Mesendoderm (in vitro differentiated cells): Measurements from ENCODE around the gene B4GALNT1.

Source experiments
- DNase-seq: peaks from one replicate; pipeline ENCODE4 v3.0.0; 2013
- H2AK5ac ChIP-seq: 2 replicates; pipeline ENCODE4 v1.6.1; 2013; ENCODE audit warnings: low read length, inconsistent platforms
- H2BK120ac ChIP-seq: 2 replicates; pipeline ENCODE4 v1.6.1; 2013; ENCODE audit warnings: low read depth, mild to moderate bottlenecking, low read length, moderate library complexity, mixed read lengths
- H2BK15ac ChIP-seq: replicated peaks from 2 replicates; pipeline ENCODE4 v1.6.1; 2013; ENCODE audit warnings: low read depth, mild to moderate bottlenecking, moderate library complexity
- H2BK5ac ChIP-seq: 2 replicates; pipeline ENCODE4 v1.6.1; 2013; ENCODE audit warnings: low read length, inconsistent platforms
- H3K18ac ChIP-seq: 2 replicates; pipeline ENCODE4 v1.6.1; 2013; ENCODE audit warnings: mild to moderate bottlenecking, low read length, mixed read lengths
- H3K23ac ChIP-seq: one replicate; pipeline ENCODE4 v1.6.1; 2013; ENCODE audit warnings: low read length
- H3K27ac ChIP-seq: 2 replicates; pipeline ENCODE4 v1.5.1; 2013; ENCODE audit warnings: low read depth, mild to moderate bottlenecking, inconsistent platforms, low read length, moderate library complexity
- H3K27me3 ChIP-seq: 2 replicates; pipeline ENCODE4 v1.6.1; 2013; ENCODE audit warnings: low read length, control low read depth, mild to moderate bottlenecking, inconsistent platforms; ENCODE audit not compliant: insufficient read depth, poor library complexity
- H3K36me3 ChIP-seq: 2 replicates; pipeline ENCODE4 v1.6.1; 2013; ENCODE audit warnings: low read length, inconsistent platforms; ENCODE audit not compliant: control insufficient read depth, insufficient read depth
- H3K4ac ChIP-seq: one replicate; pipeline ENCODE4 v1.6.1; 2013; ENCODE audit warnings: low read depth, mild to moderate bottlenecking, low read length, moderate library complexity
- H3K4me1 ChIP-seq: 2 replicates; pipeline ENCODE4 v1.6.1; 2013; ENCODE audit warnings: low read depth, low read length, inconsistent platforms; ENCODE audit not compliant: control insufficient read depth
- H3K4me2 ChIP-seq: 2 replicates; pipeline ENCODE4 v1.6.1; 2013; ENCODE audit warnings: low read length
- H3K4me3 ChIP-seq: 2 replicates; pipeline ENCODE4 v1.5.1; 2013; ENCODE audit warnings: mild to moderate bottlenecking, low read length
- H3K56ac ChIP-seq: one replicate; pipeline ENCODE4 v1.6.1; 2013; ENCODE audit warnings: low read length
- H3K79me1 ChIP-seq: 2 replicates; pipeline ENCODE4 v1.6.1; 2013; ENCODE audit warnings: low read length, inconsistent platforms
- H3K79me2 ChIP-seq: 2 replicates; pipeline ENCODE4 v1.6.1; 2013; ENCODE audit warnings: mild to moderate bottlenecking, low read length; ENCODE audit not compliant: control insufficient read depth, insufficient read depth
- H3K9ac ChIP-seq: 2 replicates; pipeline ENCODE4 v1.6.1; 2013; ENCODE audit warnings: low read length, inconsistent platforms
- H4K5ac ChIP-seq: one replicate; pipeline ENCODE4 v1.6.1; 2013; ENCODE audit warnings: low read length
- H4K8ac ChIP-seq: one replicate; pipeline ENCODE4 v1.6.1; 2013; ENCODE audit warnings: low read depth, mild to moderate bottlenecking, control low read depth, low read length, moderate library complexity
- WGBS: extraction: QIAGEN DNeasy Blood & Tissue Kit; methylation state at CpG from one replicate; pipeline ENCODE4 v1.1.7; 2013; ENCODE audit warnings: low lambda C conversion rate, missing lambda C conversion rate; ENCODE audit not compliant: insufficient coverage; ENCODE audit errors: extremely low coverage; 5-methylcytosine and 5-hydroxymethylcytosine counted together

The B4GALNT1 gene

DNA sequence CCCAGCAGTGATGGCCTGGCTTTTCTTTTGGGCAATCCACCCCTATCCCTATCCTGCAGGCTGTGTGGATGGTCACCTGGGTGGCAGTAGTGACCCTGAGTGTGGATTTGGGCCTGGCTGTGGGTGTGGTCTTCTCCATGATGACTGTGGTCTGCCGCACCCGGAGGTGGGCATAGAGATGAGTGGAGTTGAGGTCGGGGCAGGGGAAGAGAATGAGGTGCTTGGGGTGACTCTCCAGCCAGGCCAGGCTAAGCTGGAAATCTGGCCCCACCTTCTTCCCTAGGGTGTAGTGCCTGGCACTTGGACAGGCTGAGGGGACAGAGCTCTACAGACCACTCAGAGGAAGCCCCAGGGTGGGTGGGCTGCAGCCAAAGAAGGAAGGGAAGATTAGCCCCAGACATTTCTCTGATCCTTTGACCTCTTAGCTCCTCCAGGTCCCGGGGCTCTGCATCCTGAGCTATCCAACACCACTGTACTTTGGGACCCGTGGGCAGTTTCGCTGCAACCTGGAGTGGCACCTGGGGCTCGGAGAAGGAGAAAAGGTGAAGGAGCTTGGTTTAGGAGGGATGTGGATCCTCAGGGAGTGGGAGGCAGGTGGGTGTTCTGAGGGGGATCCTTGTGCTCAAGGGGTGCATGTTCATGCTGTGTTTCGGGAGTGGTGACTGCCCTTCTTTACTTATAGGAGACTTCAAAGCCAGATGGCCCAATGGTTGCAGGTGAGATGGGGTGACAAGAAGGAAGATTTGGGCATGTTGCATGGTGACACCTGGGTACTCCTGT is 8.4 kb downstream of the B4GALNT1 start:
- no peak overlapping the region for H2BK5ac ChIP-seq
- no peaks in the 10 kb centered on the region for H3K4me1 ChIP-seq
- no peaks in the 10 kb centered on the region for H3K79me2 ChIP-seq
- no peak overlapping the region for H3K23ac ChIP-seq
- no peak overlapping the region for H3K4me3 ChIP-seq
- H3K36me3 ChIP-seq = no peaks in the 10 kb centered on the region
- no peak for DNase-seq
- no peak overlapping the region for H3K9ac ChIP-seq
- H3K27ac ChIP-seq = no peak overlapping the region
- no peak overlapping the region for H3K4me2 ChIP-seq
- no peak overlapping the region for H3K4ac ChIP-seq
- no peak overlapping the region for H2BK15ac ChIP-seq
- no peaks in the 10 kb centered on the region for H3K79me1 ChIP-seq
- WGBS = no CpG with 5 or more reads among the region's 8 CpGs
- no peak overlapping the region for H2AK5ac ChIP-seq
- no peak overlapping the region for H3K18ac ChIP-seq
- no peak overlapping the region for H3K56ac ChIP-seq
- H4K8ac ChIP-seq = no peak overlapping the region
- H4K5ac ChIP-seq = no peak overlapping the region
- peaks cover 84% of the 10 kb centered on the region for H3K27me3 ChIP-seq
- no peak overlapping the region for H2BK120ac ChIP-seq

DNA sequence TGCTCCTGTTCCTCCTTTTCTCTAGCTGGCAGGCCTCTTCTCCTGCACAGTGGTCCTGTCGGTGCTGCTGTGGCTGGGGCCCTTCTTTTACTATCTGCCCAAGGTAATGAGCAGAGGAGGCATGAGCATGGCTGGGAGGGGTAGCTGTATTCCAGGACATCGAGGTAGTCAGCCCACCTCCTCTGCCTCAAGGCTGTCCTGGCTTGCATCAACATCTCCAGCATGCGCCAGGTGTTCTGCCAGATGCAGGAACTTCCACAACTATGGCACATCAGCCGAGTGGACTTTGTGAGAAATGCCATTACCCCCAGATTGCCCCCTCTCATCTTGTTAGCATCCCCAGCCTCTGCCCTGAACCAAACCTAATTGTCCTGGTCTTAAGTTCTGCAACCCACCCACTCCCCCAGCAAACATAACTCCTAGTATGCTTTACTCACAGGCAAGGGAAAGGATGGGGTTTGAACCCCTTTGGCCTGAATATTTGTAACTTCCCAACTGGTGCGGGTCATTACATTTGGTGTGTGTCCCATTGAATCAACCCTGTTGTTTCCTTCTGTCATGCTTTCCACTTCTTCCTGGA is 9.1 kb downstream of the B4GALNT1 start:
- DNase-seq = no peak
- no CpG with 5 or more reads among the region's 5 CpGs for WGBS

DNA sequence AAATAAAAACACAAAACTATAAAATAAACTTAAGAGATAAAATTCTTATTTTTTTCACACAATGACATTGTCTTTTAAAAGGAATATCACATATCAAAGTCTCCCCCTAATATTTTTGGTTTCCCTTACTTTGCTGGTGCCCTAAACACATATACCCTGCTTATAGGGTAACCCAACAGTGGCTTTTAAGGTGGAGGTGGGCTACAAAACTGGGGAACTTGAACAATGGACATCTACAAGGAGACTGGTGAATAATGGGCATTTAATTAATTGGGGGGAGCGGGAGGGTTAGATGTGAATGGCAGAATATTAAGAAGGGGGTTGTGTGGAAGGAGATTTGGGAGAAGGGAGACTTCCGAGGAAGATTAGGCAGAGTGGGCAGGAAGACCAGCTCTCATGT is 9.6 kb downstream of the B4GALNT1 start:
- Histone ChIP-seq H3K79me2 (no peaks in the 10 kb centered on the region), H2BK5ac (no peak overlapping the region), H3K4ac (no peak overlapping the region), H3K79me1 (no peaks in the 10 kb centered on the region), H4K8ac (no peak overlapping the region), H3K9ac (no peak overlapping the region), H3K18ac (no peak overlapping the region), H3K4me3 (no peak overlapping the region), H3K27me3 (peaks cover 83% of the 10 kb centered on the region), H4K5ac (no peak overlapping the region), H2BK120ac (no peak overlapping the region), H3K36me3 (no peaks in the 10 kb centered on the region), H3K23ac (no peak overlapping the region), H3K4me2 (no peak overlapping the region), H3K27ac (no peak overlapping the region), H2AK5ac (no peak overlapping the region), H3K4me1 (no peaks in the 10 kb centered on the region), H2BK15ac (no peak overlapping the region), H3K56ac (no peak overlapping the region)
- DNase-seq = no peak
- 100% methylated on average over 1 of the region's 2 CpGs for WGBS

More for the DNA sequence above, 9.1 kb downstream of the B4GALNT1 start:
- no peak overlapping the region for H4K5ac ChIP-seq
- H3K79me1 ChIP-seq = no peaks in the 10 kb centered on the region
- H3K36me3 ChIP-seq = no peaks in the 10 kb centered on the region
- no peak overlapping the region for H3K4me2 ChIP-seq
- no peak overlapping the region for H3K18ac ChIP-seq
- no peak overlapping the region for H3K4me3 ChIP-seq
- H3K27me3 ChIP-seq = peaks cover 85% of the 10 kb centered on the region
- no peak overlapping the region for H3K23ac ChIP-seq
- no peak overlapping the region for H3K27ac ChIP-seq
- no peak overlapping the region for H3K9ac ChIP-seq
- no peak overlapping the region for H2BK15ac ChIP-seq
- H2AK5ac ChIP-seq = no peak overlapping the region
- no peaks in the 10 kb centered on the region for H3K79me2 ChIP-seq
- H3K4ac ChIP-seq = no peak overlapping the region
- H3K4me1 ChIP-seq = no peaks in the 10 kb centered on the region
- H3K56ac ChIP-seq = no peak overlapping the region
- no peak overlapping the region for H2BK5ac ChIP-seq
- no peak overlapping the region for H4K8ac ChIP-seq
- no peak overlapping the region for H2BK120ac ChIP-seq

DNA sequence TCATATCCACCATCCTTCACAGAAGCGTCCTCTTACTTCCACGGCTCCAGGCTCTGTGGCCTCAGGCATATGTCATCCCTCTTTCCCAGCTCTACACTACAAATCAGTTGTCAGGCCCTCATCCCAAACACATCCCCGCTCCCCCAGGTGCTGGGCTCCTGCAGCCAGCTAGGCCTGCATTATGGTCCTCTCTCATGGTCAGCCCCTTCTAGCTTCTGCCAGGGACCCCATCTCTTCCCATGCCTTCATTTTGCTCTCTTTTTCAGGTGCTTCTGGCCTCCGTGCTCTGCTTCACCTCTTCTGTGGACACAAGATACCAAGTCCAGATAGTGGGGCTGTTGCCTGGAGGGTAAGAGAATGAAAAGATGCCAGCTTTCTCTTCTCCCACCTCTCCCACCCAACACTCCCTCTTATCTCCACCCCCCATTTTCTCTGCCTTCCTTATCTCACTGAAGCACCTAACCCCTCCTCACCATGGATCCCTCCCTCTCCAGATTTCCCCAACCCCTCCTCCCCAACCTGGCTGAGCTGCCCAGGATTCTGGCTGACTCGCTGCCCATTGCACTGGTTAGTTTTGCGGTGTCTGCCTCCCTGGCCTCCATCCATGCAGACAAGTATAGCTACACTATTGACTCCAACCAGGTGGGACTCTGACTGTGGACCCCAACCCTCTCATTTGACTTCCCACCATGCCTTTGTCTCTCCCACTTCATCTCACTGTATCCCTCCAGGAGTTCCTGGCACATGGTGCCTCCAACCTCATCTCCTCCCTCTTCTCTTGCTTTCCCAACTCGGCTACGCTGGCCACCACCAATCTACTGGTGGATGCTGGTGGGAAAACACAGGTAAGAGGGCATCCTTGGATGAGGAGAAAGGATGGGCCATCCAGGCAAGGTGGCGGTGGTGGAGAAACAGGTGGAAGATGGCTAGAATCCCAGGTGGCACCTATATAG is 10.4 kb downstream of the B4GALNT1 start:
- H3K79me2 ChIP-seq = no peaks in the 10 kb centered on the region
- no peak overlapping the region for H3K4me3 ChIP-seq
- H4K5ac ChIP-seq = no peak overlapping the region
- no peak overlapping the region for H3K4me2 ChIP-seq
- no peaks in the 10 kb centered on the region for H3K36me3 ChIP-seq
- no peak overlapping the region for H2BK15ac ChIP-seq
- WGBS = no CpG with 5 or more reads among the region's 9 CpGs
- no peak overlapping the region for H3K27ac ChIP-seq
- H3K56ac ChIP-seq = no peak overlapping the region
- H3K18ac ChIP-seq = no peak overlapping the region
- H3K4ac ChIP-seq = no peak overlapping the region
- no peak overlapping the region for H2AK5ac ChIP-seq
- H2BK5ac ChIP-seq = no peak overlapping the region
- no peak overlapping the region for H4K8ac ChIP-seq
- no peak for DNase-seq
- peaks cover 83% of the 10 kb centered on the region for H3K27me3 ChIP-seq
- H2BK120ac ChIP-seq = no peak overlapping the region
- no peak overlapping the region for H3K9ac ChIP-seq
- no peak overlapping the region for H3K23ac ChIP-seq
- H3K79me1 ChIP-seq = no peaks in the 10 kb centered on the region
- no peaks in the 10 kb centered on the region for H3K4me1 ChIP-seq

DNA sequence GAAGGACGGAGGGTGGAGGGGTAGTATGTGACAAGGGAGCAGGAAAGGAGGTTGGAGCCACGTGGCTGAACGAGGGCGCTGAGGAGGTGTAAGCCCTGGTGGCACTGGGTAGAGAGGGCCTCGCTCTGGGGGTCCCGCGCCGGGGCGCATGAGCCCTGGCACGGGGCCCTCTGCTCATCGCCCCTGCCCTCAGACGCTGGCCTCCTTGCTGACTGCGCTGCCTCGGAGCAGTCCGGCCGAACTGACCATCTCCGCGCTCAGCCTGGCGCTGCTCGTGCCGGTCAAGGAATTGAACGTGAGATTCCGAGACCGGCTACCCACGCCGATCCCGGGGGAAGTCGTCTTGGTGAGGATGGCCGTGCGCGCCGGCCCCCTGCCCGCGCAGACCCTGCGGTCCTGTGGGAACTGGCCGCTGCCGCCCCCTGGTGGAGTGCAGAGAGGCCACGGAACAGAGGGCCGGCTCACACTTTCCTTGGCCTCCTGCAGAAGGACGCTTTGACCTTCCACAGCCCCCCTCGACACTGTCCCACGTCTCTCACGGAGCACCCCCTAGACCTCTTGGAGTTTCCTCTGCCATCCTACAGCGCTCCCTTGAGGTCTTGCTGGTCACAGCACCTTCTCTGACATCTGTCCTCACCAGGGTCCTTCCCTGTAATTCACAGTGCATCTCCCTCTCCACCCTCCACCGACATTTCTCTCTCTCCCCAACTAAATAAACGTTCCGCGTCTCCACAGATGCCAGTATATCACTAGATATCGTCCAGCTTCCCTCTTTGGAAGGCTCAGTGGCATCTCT is 11.3 kb downstream of the B4GALNT1 start:
- Histone ChIP-seq H3K9ac (peak overlapping the region; percentile 37), H4K8ac (no peak overlapping the region), H3K4me1 (no peaks in the 10 kb centered on the region), H2AK5ac (no peak overlapping the region), H3K23ac (no peak overlapping the region), H3K27ac (no peak overlapping the region), H2BK120ac (no peak overlapping the region), H3K4ac (no peak overlapping the region), H3K79me1 (no peaks in the 10 kb centered on the region), H4K5ac (no peak overlapping the region), H3K79me2 (no peaks in the 10 kb centered on the region), H2BK5ac (no peak overlapping the region), H3K4me2 (peak overlapping the region; percentile 73), H3K4me3 (no peak overlapping the region), H3K56ac (peak overlapping the region; percentile 68), H3K27me3 (peaks cover 78% of the 10 kb centered on the region), H3K18ac (no peak overlapping the region), H3K36me3 (no peaks in the 10 kb centered on the region), H2BK15ac (no peak overlapping the region)
- DNase-seq = peak; percentile 57
- WGBS = no CpG with 5 or more reads among the region's 49 CpGs
